Peyer's patch (tissue), 4 donors: ENCODE measurements around the gene KCTD18.

Source experiments
- CTCF ChIP-seq, 6 experiments: fragments of 450-650 bp in 4 of 6; fragments of 200-600 bp in 2 of 6; sonication (generic) in 1 of 6; IDR thresholded peaks; one replicate each; pipeline ENCODE4 v1.5.1; 2017 to 2019; ENCODE audit warnings: antibody characterized with exemption in 6 of 6, mild to moderate bottlenecking in 3 of 6, moderate library complexity in 1 of 6
- POLR2A ChIP-seq, 2 donors: fragments of 450-650 bp; IDR thresholded peaks; one replicate each; pipeline ENCODE4 v1.5.1; 2017; ENCODE audit warnings: antibody characterized with exemption in 2 of 2, mild to moderate bottlenecking in 2 of 2, moderate library complexity in 2 of 2

GRCh38 chr2:200453853-200454534 lies 55.9 kb downstream of the KCTD18 start:
- no peak for TF ChIP-seq CTCF (IDR thresholded peaks at IDR 0.05)
- TF ChIP-seq POLR2A (IDR thresholded peaks at IDR 0.05) = no peak
